Progenitor cell of endocrine pancreas (in vitro differentiated cells): ENCODE measurements around the gene DSG4. TPM values are rescaled to one million over a fixed set of nuclear protein-coding genes. Genes with fewer than 3 reads are reported as not detected.

ENCODE experiments used
- DNase-seq: peaks from one replicate; pipeline ENCODE4 v3.0.0; 2021; ENCODE audit warnings: low spot score; ENCODE audit not compliant: unreplicated experiment
- H3K27ac Mint-ChIP-seq: 2 replicates; pipeline ENCODE4 v1.8.0; 2021; ENCODE audit warnings: mild to moderate bottlenecking, moderate library complexity, mixed read lengths
- H3K27me3 Mint-ChIP-seq: 2 replicates; pipeline ENCODE4 v1.8.0; 2021; ENCODE audit warnings: mixed read lengths
- H3K36me3 Mint-ChIP-seq: 2 replicates; pipeline ENCODE4 v1.8.0; 2022; ENCODE audit warnings: mixed read lengths; ENCODE audit not compliant: insufficient read depth
- H3K4me1 Mint-ChIP-seq: 2 replicates; pipeline ENCODE4 v1.8.0; 2021; ENCODE audit warnings: low read depth, mixed read lengths
- H3K4me3 Mint-ChIP-seq: 2 replicates; pipeline ENCODE4 v1.8.0; 2021; ENCODE audit warnings: low read depth, mild to moderate bottlenecking, moderate library complexity, mixed read lengths
- H3K9me3 Mint-ChIP-seq: 2 replicates; pipeline ENCODE4 v1.8.0; 2021; ENCODE audit warnings: low read depth, mixed read lengths
- total RNA-seq: library from RNA; stranded (reverse); gene quantifications from 2 replicates; pipeline ENCODE4 v1.2.1, GENCODE V29; 2021
- TF ChIP-seq, protein P1 (sequence below): fragments of 200-600 bp; sonication (generic); IDR thresholded peaks from one replicate; pipeline ENCODE4 v1.5.0; 2021; ENCODE audit warnings: antibody characterized with exemption, mild to moderate bottlenecking; ENCODE audit not compliant: unreplicated experiment

DSG4 gene
- total RNA-seq, 1 donor from 2014 or later = not detected

DNA sequence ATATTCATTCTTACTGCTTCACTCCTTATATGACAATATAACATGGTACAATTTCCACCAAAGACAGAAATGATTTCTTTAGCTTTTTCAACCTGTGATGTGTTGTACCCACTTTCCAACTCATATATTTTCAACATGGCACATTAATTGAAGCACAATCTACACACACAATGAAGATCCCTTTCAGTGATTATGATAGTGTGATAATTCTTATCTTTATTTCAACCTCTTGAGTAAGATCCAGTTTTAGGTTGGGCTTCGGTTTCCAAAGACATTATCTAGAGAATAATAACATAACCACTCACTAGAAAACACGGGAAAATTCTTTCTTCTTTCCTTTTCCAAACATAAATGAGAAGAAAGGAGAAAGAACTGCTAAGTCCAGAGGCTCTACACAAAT, 67.6 kb downstream of the DSG4 start:
- DNase-seq = no peak
- Mint-ChIP-seq H3K9me3 (no peaks in the 10 kb centered on the region), H3K27me3 (peaks cover 7% of the 10 kb centered on the region), H3K4me3 (no peak overlapping the region), H3K36me3 (no peaks in the 10 kb centered on the region), H3K27ac (no peak overlapping the region), H3K4me1 (no peaks in the 10 kb centered on the region)
- TF ChIP-seq, protein P1, sequence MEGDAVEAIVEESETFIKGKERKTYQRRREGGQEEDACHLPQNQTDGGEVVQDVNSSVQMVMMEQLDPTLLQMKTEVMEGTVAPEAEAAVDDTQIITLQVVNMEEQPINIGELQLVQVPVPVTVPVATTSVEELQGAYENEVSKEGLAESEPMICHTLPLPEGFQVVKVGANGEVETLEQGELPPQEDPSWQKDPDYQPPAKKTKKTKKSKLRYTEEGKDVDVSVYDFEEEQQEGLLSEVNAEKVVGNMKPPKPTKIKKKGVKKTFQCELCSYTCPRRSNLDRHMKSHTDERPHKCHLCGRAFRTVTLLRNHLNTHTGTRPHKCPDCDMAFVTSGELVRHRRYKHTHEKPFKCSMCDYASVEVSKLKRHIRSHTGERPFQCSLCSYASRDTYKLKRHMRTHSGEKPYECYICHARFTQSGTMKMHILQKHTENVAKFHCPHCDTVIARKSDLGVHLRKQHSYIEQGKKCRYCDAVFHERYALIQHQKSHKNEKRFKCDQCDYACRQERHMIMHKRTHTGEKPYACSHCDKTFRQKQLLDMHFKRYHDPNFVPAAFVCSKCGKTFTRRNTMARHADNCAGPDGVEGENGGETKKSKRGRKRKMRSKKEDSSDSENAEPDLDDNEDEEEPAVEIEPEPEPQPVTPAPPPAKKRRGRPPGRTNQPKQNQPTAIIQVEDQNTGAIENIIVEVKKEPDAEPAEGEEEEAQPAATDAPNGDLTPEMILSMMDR = no peak

DNA sequence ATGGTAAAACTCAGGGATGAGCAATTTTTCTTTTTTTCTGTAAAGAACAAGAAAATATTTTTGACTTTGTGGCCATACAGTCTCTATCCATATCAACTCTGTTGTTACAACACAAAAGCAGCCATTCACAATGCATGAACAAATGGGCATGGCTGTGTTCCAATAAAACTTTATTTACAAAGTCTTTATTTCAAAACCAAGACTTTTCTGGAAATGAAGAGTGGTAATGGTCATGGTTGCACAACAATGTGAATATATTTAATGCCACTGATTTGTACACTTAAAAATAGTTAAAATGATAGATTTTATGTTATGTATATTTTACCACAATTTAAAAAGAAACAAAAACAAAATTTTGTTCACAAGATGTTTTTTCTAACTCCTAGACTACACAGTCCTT, 69.3 kb downstream of the DSG4 start:
- Mint-ChIP-seq H3K4me3 (no peak overlapping the region), H3K27ac (no peak overlapping the region), H3K36me3 (no peaks in the 10 kb centered on the region), H3K4me1 (no peaks in the 10 kb centered on the region), H3K9me3 (no peaks in the 10 kb centered on the region), H3K27me3 (peaks cover 6% of the 10 kb centered on the region)
- no peak for DNase-seq
- TF ChIP-seq, protein P1 = no peak

DNA sequence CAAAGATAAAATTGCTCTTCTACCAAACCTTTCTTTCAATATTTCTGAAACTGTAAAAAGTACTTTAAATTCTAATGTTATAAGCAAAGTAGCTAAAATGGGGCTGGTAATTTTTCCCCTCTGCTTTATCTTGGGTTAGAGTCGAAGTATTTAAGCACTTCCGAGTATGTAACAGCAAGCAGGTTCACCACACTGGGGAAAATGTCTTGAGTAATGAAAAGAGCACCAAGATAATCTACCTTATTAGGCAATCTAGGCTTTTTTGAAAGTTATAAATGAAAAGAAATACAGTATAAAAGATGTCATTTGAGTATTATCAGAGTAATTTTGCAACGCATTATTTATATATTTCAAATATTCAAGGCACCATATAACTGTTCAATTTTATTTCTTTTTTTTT, 70.3 kb downstream of the DSG4 start:
- DNase-seq = no peak
- Mint-ChIP-seq H3K36me3 (no peaks in the 10 kb centered on the region), H3K4me1 (no peaks in the 10 kb centered on the region), H3K9me3 (no peaks in the 10 kb centered on the region), H3K4me3 (no peak overlapping the region), H3K27me3 (peaks cover 4% of the 10 kb centered on the region), H3K27ac (no peak overlapping the region)
- TF ChIP-seq, protein P1 = no peak

DNA sequence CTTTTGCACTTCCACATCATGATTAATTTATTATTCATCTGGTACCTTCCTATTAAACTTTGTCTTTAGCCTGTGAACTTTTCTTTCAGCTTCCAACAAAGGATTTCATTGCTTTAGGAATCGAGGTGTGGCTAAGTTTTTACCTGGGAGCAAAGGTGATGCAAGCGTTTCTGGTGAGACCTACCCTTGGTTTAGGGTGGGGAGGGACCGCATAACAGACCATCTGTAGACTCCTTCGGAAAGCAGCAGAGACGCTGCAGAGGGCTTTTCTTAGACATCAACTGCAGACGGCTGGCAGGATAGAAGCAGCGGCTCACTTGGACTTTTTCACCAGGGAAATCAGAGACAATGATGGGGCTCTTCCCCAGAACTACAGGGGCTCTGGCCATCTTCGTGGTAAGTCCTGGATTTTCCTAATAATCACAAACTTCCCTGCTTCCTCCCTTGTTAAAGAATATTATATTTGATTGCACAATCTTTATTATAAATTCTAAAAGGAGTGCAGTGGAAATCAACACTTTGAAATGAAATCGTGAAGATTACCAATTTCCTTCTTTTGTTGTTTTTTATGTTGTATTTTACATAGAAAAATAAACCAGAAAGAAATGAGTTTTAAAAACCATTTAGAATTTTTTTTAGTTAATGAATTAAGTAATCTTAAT, 71.1 kb downstream of the DSG4 start, which contains the start of gene DSG3:
DSG3 (plus strand) TSS at position 212 of the 662 bp plus-strand sequence; CDS start at position 349, 137 bp downstream.
- H3K27ac Mint-ChIP-seq = no peak within 1 kb of the TSS

DNA sequence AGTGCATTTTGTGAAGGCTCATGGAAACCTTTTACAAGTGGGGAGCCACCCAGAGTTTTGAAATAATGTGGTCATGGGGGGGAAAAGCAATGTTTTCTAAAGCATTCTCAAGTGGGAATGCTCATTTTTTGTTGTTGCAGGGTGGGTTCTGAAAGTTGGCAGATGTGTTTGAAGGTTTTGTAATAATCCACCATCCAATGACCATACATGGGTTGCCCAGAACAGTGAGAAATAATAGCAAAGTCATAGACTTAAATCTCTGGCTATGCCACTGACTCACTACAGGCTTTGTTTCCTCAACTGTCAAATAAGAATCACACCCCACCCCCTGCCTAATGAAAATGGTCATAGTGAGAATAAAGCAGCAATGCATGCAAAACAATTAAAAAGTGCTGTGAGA, 73.8 kb downstream of the DSG4 start:
- TF ChIP-seq, protein P1 = no peak
- Mint-ChIP-seq H3K27me3 (no peaks in the 10 kb centered on the region), H3K4me1 (no peaks in the 10 kb centered on the region), H3K36me3 (no peaks in the 10 kb centered on the region), H3K9me3 (no peaks in the 10 kb centered on the region), H3K4me3 (no peak overlapping the region), H3K27ac (no peak overlapping the region)
- DNase-seq = no peak

More for the DNA sequence above, 71.1 kb downstream of the DSG4 start, which contains the start of gene DSG3:
- Mint-ChIP-seq H3K9me3 (no peaks in the 10 kb centered on the region), H3K27me3 (peaks cover under 1% of the 10 kb centered on the region), H3K4me3 (no peak within 1 kb of the TSS), H3K36me3 (no peaks in the 10 kb centered on the region), H3K4me1 (no peaks in the 10 kb centered on the region)
- DNase-seq = no peak
- TF ChIP-seq, protein P1 = no peak
